DMS153 treated with DMSO at 0.1 percent for 48 hours (cell line): ENCODE results near the gene NCBP2.
A peak's percentile ranks its signal among the peaks of the same experiment; 100 is the strongest.

Experiments
- DNase-seq: peaks from one replicate; lab custom pipeline; 2025; ENCODE audit not compliant: unreplicated experiment; lab: John Stamatoyannopoulos, UW

The NCBP2 gene

DNA sequence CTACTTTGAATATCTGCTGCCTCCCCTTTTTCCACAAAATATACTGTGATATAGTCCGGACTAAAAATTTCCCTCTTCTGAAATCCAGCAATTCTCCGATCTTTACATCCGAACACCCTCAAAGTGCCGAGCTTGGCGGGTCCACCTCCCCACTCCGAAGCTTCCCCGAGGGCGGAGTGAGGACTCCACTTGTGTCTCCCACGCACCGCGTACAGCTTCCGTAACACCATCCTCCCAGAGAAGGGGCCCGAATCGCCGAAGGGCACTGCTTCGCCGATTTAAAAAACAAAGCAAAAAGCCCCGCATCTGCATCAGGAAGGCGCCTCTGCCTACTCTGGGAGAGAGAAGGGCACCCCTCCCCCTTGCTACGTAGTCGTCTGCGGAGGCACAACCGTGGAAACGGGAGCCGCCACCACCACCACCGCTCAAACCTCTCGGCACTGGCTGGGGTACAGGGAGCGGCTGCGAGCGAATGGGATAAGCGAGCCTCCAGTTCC lies 551 bp downstream of the NCBP2 start:
- DNase-seq = peak; percentile 45

- DNase-seq = no peak
Measured at GRCh38 chr3:196938576-196938975, 3.8 kb downstream of the NCBP2 start.

- DNase-seq = no peak
Measured at GRCh38 chr3:196938124-196938523, 4.2 kb downstream of the NCBP2 start.

- DNase-seq = no peak
Measured at GRCh38 chr3:196936288-196936687, 6.0 kb downstream of the NCBP2 start.

GRCh38 chr3:196932600-196932999 lies 9.7 kb downstream of the NCBP2 start:
- DNase-seq = no peak

DNA sequence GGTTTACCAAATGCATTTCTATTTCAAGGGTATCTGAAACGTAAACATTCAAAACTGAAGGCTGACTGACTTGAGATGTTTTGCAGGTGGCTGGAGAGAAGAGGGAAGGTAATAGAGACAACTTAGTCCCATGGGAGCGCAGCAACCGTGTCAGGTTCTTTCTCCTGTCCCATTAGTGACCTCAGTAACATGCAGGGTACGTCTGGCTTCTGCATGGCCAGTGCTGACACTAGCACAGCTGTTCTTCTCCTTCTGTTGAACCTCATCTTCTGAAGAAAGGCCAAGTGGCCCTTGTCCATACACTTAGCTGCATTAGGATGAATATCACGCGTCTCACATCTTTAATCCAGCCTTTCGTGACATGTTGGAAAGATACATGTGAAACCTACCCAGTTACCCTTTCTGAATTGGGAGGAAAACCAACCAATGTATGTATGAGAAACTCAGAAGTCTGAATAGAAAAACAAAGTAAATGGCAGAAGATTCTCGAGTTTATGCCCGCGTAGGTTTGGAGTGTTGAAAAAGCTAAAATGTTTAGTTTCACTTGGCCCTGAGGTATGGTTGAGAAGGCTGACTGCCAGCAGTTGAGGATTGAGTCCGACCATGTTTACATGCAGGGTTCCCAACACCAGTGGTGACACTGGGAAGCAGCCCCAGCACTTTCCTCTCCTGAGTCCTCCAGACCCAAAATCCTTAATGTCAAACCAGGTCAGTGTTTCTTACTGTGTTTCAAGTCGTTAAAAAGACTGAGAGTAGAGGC lies 10.3 kb downstream of the NCBP2 start:
- DNase-seq = no peak

GRCh38 chr3:196931157-196931556 lies 11.2 kb downstream of the NCBP2 start:
- DNase-seq = no peak

GRCh38 chr3:196927571-196928453 lies 14.5 kb downstream of the NCBP2 start:
- DNase-seq = no peak

GRCh38 chr3:196920733-196921132 lies 21.6 kb downstream of the NCBP2 start:
- DNase-seq = no peak

GRCh38 chr3:196918968-196919367 lies 23.4 kb downstream of the NCBP2 start:
- no peak for DNase-seq

DNA sequence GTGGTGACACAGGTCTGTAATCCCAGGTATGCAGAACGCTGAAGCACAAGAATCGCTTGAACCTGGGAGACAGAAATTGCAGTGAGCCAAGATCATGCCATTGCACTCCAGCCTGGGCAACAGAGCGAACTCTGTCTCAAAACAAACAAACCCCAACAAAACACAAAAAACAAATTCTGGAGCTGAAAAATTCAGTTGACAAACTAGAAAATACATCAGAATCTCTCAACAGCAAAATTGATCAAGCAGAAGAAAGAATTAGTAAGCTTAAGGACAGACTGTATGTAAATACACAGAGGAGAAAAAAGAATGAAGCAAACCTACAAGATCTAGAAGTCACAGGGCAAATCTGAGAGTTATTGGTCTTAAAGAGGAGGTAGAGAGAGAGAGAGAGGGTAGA lies 25.3 kb downstream of the NCBP2 start:
- no peak for DNase-seq

DNA sequence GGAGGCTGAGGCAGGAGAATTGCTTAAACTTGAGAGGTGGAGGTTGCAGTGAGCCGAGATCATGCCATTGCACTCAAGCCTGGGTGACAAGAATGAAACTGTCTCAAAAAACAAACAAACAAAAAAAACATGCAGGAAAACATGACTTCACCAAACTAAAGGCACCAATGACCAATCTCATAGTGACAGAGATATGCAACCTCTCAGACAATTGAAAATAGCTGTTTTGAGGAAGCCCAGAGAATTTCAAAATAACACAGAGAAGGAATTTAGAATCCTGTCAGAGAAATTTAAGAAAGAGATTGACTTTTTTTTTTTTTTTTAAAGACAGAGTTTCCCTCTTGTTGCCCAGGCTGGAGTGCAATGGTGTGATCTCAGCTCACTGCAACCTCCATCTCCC lies 26.1 kb downstream of the NCBP2 start:
- DNase-seq = no peak

DNA sequence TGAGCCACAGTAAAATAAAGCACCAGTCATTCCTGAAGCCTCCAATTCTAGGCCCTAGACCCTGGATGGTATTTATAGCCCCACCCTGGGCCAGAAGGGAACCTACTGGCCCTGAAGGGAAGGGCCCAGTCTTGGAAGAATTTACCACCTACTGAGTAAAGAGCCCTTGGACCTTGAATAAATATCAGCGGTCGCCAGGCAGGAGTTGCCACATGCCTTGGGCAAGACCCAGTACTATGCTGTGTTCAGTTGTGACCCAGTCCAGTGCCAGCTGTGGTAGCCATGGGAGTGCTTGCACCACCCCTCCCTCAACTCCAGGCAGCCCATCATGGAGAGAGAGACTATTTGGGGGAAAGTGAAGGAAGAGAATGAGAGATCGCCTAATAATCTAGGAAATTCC lies 27.0 kb downstream of the NCBP2 start:
- no peak for DNase-seq

GRCh38 chr3:196914866-196915265 lies 27.5 kb downstream of the NCBP2 start:
- no peak for DNase-seq

DNA sequence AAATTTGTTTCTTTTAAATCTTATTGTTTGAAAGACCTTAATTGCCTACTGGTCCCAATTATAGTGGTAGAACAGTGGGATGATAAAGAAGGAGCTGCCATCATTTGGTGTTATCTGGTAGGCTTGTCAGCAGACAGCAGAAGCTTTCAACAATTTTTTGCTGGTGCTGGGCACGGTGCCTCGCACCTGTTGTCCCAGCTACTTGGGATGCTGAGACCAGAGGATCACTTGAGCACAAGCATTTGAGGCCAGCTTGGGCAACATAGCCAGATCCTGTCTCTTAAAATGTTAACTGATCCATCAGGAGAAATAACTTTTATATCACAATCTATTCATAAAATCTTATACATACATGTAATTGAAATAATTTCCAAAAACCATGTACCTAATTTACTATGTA lies 38.6 kb downstream of the NCBP2 start:
- DNase-seq = no peak

GRCh38 chr3:196902296-196902695 lies 40.0 kb downstream of the NCBP2 start:
- no peak for DNase-seq

- DNase-seq = no peak
Measured at GRCh38 chr3:196901768-196902167, 40.6 kb downstream of the NCBP2 start.

GRCh38 chr3:196896229-196896628 lies 46.1 kb downstream of the NCBP2 start:
- no peak for DNase-seq

DNA sequence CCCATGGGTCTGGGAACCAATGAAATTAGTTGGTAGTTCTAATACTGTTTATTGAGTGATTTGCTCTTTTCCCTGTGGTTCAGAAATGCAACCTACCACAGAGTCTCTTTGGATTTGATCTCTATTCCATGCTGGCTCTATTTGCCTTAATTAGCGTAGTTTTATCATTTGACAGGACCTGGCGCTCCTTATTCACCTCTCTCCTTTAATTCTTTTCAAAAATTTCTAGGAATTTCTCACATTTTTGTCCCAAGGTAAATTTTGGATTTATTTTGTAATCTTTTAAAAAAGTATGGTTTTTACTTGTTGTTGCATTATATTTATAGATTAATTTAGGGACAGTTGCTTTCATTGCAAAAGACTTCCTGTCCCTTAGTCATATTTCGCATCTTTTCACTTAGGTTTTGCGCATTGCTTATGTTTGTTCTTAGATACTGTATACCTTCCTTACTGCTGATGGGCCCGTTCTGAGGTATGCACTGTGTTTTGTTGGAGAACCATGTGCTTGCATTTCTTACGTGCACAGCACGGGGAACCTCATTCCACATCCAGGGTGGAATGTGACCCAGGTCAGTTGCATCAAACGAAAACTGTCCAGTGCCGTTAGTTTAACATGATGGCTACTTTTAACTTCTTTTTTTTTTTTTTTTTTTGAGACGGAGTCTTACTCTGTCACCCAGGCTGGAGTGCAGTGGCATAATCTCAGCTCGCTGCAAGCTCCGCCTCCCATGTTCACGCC lies 47.6 kb downstream of the NCBP2 start:
- DNase-seq = no peak

- DNase-seq = no peak
Measured at GRCh38 chr3:196889844-196890708, 52.3 kb downstream of the NCBP2 start.
